A172 (cell line): ENCODE results near the gene BEST1. TPM values are rescaled to one million over a fixed set of nuclear protein-coding genes. Genes with fewer than 3 reads are reported as not detected.

ENCODE experiments used
- DNase-seq: peaks from one replicate; pipeline ENCODE4 v3.0.0-alpha.2; 2015; ENCODE audit warnings: low spot score
- total RNA-seq: library from RNA; depleted of rRNA; stranded (reverse); fragments of >200 nt; shearing (Covaris generic); gene quantifications from 2 replicates; pipeline ENCODE4 v1.2.3, GENCODE V29; 2014; rRNA removed

Gene BEST1
- total RNA-seq: 0.79 and 1.00 TPM in 2 replicates

- DNase-seq: no peak
These were observed at the start of gene BEST1 for GRCh38 chr11:61950035-61950547. TSS of gene BEST1 (plus strand) at chr11:61950351. CDS start at chr11:61951807, 1,456 bp downstream.

- DNase-seq: no peak
These were observed 48.8 kb upstream of the BEST1 start for GRCh38 chr11:61901397-61901796.

- no peak for DNase-seq
These were observed 47.8 kb upstream of the BEST1 start for GRCh38 chr11:61902313-61902712.

GRCh38 chr11:61903845-61904244, 46.3 kb upstream of the BEST1 start:
- no peak for DNase-seq

GRCh38 chr11:61904539-61905048, 45.6 kb upstream of the BEST1 start:
- DNase-seq: no peak

- no peak for DNase-seq
These were observed 45.0 kb upstream of the BEST1 start for GRCh38 chr11:61905067-61905696.

- no peak for DNase-seq
These were observed 44.2 kb upstream of the BEST1 start for GRCh38 chr11:61905801-61906521.

- no peak for DNase-seq
These were observed 43.6 kb upstream of the BEST1 start for GRCh38 chr11:61906522-61906909.

GRCh38 chr11:61907282-61907681, 42.9 kb upstream of the BEST1 start:
- DNase-seq: no peak

GRCh38 chr11:61907871-61908729, 42.1 kb upstream of the BEST1 start:
- DNase-seq: no peak

- DNase-seq: no peak
These were observed 41.3 kb upstream of the BEST1 start for GRCh38 chr11:61908730-61909316.

- DNase-seq: no peak
These were observed 39.7 kb upstream of the BEST1 start for GRCh38 chr11:61910187-61911127.

- no peak for DNase-seq
These were observed 38.9 kb upstream of the BEST1 start for GRCh38 chr11:61911128-61911700.

- DNase-seq: no peak
These were observed 38.2 kb upstream of the BEST1 start for GRCh38 chr11:61911701-61912529.

GRCh38 chr11:61912530-61912898, 37.6 kb upstream of the BEST1 start:
- no peak for DNase-seq

GRCh38 chr11:61912991-61913698, 37.0 kb upstream of the BEST1 start:
- DNase-seq: no peak

- DNase-seq: no peak
These were observed 36.3 kb upstream of the BEST1 start for GRCh38 chr11:61913699-61914395.
